Fibroblast of lung (primary cell): ENCODE measurements around the gene SPAAR. TPM values are rescaled to one million over a fixed set of nuclear protein-coding genes. Genes with fewer than 3 reads are reported as not detected.

ENCODE experiments used
- DNase-seq, 2 donors: peaks; one replicate each; pipeline versions ENCODE4 v3.0.0 to v3.0.0-alpha.2; 2010; ENCODE audit warnings: low read depth in 2 of 2
- H2AFZ ChIP-seq: 2 replicates; pipeline ENCODE4 v1.5.1; 2012; ENCODE audit warnings: low read length, control low read depth, inconsistent platforms
- H3K27ac ChIP-seq: 2 replicates; pipeline ENCODE4 v1.5.1; 2011; ENCODE audit warnings: low read length, control low read depth; ENCODE audit not compliant: insufficient read depth
- H3K27me3 ChIP-seq: 2 replicates; pipeline ENCODE4 v1.5.1; 2011; ENCODE audit warnings: mild to moderate bottlenecking, low read length; ENCODE audit not compliant: control insufficient read depth, insufficient read depth
- H3K36me3 ChIP-seq: 2 replicates; pipeline ENCODE4 v1.5.1; 2011; ENCODE audit warnings: low read length; ENCODE audit not compliant: control insufficient read depth, insufficient read depth
- H3K4me1 ChIP-seq: 2 replicates; pipeline ENCODE4 v1.5.1; 2011; ENCODE audit warnings: low read length; ENCODE audit not compliant: control insufficient read depth, insufficient read depth; ENCODE audit errors: extremely low read depth
- H3K4me2 ChIP-seq: 2 replicates; pipeline ENCODE4 v1.5.1; 2011; ENCODE audit warnings: low read length, control low read depth; ENCODE audit not compliant: insufficient read depth; ENCODE audit errors: extremely low read depth
- H3K4me3 ChIP-seq, 4 experiments: fragments of 200-600 bp in 1 of 4; sonication (generic) in 1 of 4; replicated peaks in 1 of 4; 2 replicates each; pipeline ENCODE4 v1.5.1; 2011 to 2016; ENCODE audit warnings: low read length in 4 of 4, low read depth in 3 of 4, mild to moderate bottlenecking in 3 of 4, control low read depth in 2 of 4, inconsistent platforms in 1 of 4, mixed read lengths in 1 of 4; ENCODE audit not compliant: insufficient read depth in 1 of 4; ENCODE audit errors: control extremely low read depth in 1 of 4
- H3K79me2 ChIP-seq: 2 replicates; pipeline ENCODE4 v1.5.1; 2012; ENCODE audit warnings: mild to moderate bottlenecking, low read length, inconsistent platforms; ENCODE audit not compliant: control insufficient read depth, insufficient read depth
- H3K9ac ChIP-seq: 2 replicates; pipeline ENCODE4 v1.5.1; 2011; ENCODE audit warnings: mild to moderate bottlenecking, low read length, control low read depth; ENCODE audit not compliant: insufficient read depth
- H3K9me3 ChIP-seq: 2 replicates; pipeline ENCODE4 v1.5.1; 2012; ENCODE audit warnings: low read depth, low read length; ENCODE audit not compliant: control insufficient read depth, insufficient read depth
- H4K20me1 ChIP-seq: 2 replicates; pipeline ENCODE4 v1.5.1; 2011; ENCODE audit warnings: low read length; ENCODE audit not compliant: control insufficient read depth, insufficient read depth; ENCODE audit errors: extremely low read depth
- CTCF ChIP-seq, 2 donors: IDR thresholded peaks in 1 of 2; conservative IDR thresholded peaks in 1 of 2; 1 replicate in 1 of 2; 2 replicates in 1 of 2; pipeline ENCODE4 v1.5.1; 2011 to 2012; ENCODE audit warnings: low read length in 2 of 2, control low read depth in 1 of 2, inconsistent platforms in 1 of 2, low read depth in 1 of 2, mild to moderate bottlenecking in 1 of 2
- EZH2 ChIP-seq: IDR thresholded peaks from 2 replicates; pipeline ENCODE4 v1.5.1; 2012; ENCODE audit warnings: low read length, control low read depth, mild to moderate bottlenecking; ENCODE audit errors: missing control alignments
- polyA plus RNA-seq, 2 donors: library from polyadenylated mRNA; depleted of rRNA in 1 of 2; stranded (reverse) in 1 of 2; unstranded in 1 of 2; fragments of >200 nt; gene quantifications; 2 replicates each; pipeline ENCODE4 v1.2.1, GENCODE V29; 2011 to 2012; ENCODE audit warnings: missing spikeins in 1 of 2
- total RNA-seq: library from RNA; depleted of rRNA; stranded (reverse); fragments of >200 nt; gene quantifications from 2 replicates; pipeline ENCODE4 v1.2.1, GENCODE V29; 2014

SPAAR gene
- total and polyA plus RNA-seq, 2 donors (not counting 1 experiment from before 2014, with no cell fraction given), result 0.17 to 0.41 TPM

GRCh38 chr9:35919212-35920008 lies 10.1 kb downstream of the SPAAR start:
- H3K4me3 ChIP-seq, result no peak overlapping the region
- no peak overlapping the region for H2AFZ ChIP-seq
- no peak overlapping the region for H3K4me2 ChIP-seq
- H3K9me3 ChIP-seq, result no peaks in the 10 kb centered on the region
- no peaks in the 10 kb centered on the region for H4K20me1 ChIP-seq
- peak in 1 of 2 donors; percentile 19 for DNase-seq
- no peak overlapping the region for H3K27ac ChIP-seq
- H3K27me3 ChIP-seq, result no peaks in the 10 kb centered on the region
- peaks cover 6% of the 10 kb centered on the region for H3K4me1 ChIP-seq
- no peaks in the 10 kb centered on the region for H3K36me3 ChIP-seq
- H3K9ac ChIP-seq, result no peak overlapping the region
- no peak for TF ChIP-seq CTCF (conservative IDR thresholded peaks at IDR 0.05 in 1 of 2, IDR thresholded peaks at IDR 0.05 in 1 of 2; ENCODE audit: low read depth in 1 of 2, low read length in 2 of 2)
- TF ChIP-seq EZH2, result no peak
- H3K79me2 ChIP-seq, result no peaks in the 10 kb centered on the region

GRCh38 chr9:35920051-35920620 lies 10.8 kb downstream of the SPAAR start:
- H3K9me3 ChIP-seq, result no peaks in the 10 kb centered on the region
- H3K4me1 ChIP-seq, result peaks cover 11% of the 10 kb centered on the region
- H3K27me3 ChIP-seq, result no peaks in the 10 kb centered on the region
- no peaks in the 10 kb centered on the region for H4K20me1 ChIP-seq
- no peak overlapping the region for H2AFZ ChIP-seq
- peak in 1 of 2 donors; percentile 41 for DNase-seq
- no peaks in the 10 kb centered on the region for H3K36me3 ChIP-seq
- no peaks in the 10 kb centered on the region for H3K79me2 ChIP-seq
- no peak overlapping the region for H3K9ac ChIP-seq
- no peak overlapping the region for H3K4me2 ChIP-seq
- no peak overlapping the region for H3K27ac ChIP-seq
- TF ChIP-seq EZH2, result no peak
- no peak for TF ChIP-seq CTCF (conservative IDR thresholded peaks at IDR 0.05 in 1 of 2, IDR thresholded peaks at IDR 0.05 in 1 of 2; ENCODE audit: low read depth in 1 of 2, low read length in 2 of 2)
- H3K4me3 ChIP-seq, result no peak overlapping the region

- Histone ChIP-seq H3K9ac (no peak overlapping the region), H3K27ac (peak overlapping the region; percentile 69), H4K20me1 (no peaks in the 10 kb centered on the region), H3K4me2 (peak overlapping the region; percentile 67), H3K79me2 (no peaks in the 10 kb centered on the region), H3K36me3 (no peaks in the 10 kb centered on the region), H3K4me1 (peaks cover 12% of the 10 kb centered on the region), H3K27me3 (no peaks in the 10 kb centered on the region), H3K4me3 (peak overlapping the region in 1 of 4 experiments; percentile 23), H3K9me3 (no peaks in the 10 kb centered on the region), H2AFZ (no peak overlapping the region)
- DNase-seq, result no peak
- TF ChIP-seq EZH2 (no peak), CTCF (conservative IDR thresholded peaks at IDR 0.05 in 1 of 2, IDR thresholded peaks at IDR 0.05 in 1 of 2; ENCODE audit: low read depth in 1 of 2, low read length in 2 of 2) (no peak)
Measured at GRCh38 chr9:35923598-35923926, 14.3 kb downstream of the SPAAR start.
